C1 segment of cervical spinal cord (tissue), 14 donors: ENCODE data around the gene CFC1.
"Not testable (repeated sequence)": the region's sequence is repeated elsewhere in the genome, so short reads cannot be mapped to it uniquely, and the experiment has no call there.

Experiments
- DNase-seq, 14 donors: peaks; one replicate each; lab custom pipeline; 2025; lab: John Stamatoyannopoulos, UW

Gene CFC1

DNA sequence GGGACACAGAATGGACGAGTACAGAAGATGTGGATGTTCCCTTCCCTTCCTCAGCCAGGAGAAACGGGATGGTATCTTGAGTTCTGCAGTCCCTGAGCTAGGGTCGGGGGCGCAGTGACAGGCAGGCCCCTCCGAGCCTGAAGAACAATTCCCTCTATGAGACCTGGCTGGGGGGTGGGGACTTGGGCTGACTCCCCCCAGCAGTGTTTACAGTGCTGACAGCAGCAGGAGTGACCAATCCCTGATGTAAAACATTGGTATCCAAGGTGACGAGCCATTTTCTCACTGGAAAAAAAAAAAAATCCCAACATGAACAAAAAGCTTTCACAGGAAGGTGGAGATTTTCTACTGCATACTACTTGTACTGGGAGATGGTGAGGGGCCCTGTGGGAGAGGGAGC lies at the start of gene CFC1:
CFC1 (minus strand) TSS at position 183 of the 400 bp plus-strand sequence. CDS start 288 bp downstream, outside the sequence.
- not testable (repeated sequence) for DNase-seq

DNA sequence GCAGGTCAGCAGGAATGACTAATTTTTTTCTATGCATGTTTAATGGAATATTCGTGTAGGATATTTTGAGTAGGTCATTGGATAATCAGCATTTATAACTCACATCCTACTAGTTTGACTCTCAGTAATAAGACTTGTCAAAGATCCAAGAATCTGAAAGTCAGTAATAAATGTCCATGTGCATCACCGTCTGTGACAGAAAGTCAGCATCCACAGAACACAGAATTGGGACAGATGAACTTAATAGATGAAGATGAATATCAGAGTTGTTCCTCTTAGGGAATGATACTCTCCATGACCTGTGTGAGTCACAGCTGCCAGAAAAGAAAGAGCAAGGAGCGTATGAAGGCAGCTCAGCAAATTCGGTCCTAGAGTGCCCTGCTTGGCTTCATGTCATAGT lies 42.3 kb upstream of the CFC1 start:
- DNase-seq: not testable (repeated sequence)

DNA sequence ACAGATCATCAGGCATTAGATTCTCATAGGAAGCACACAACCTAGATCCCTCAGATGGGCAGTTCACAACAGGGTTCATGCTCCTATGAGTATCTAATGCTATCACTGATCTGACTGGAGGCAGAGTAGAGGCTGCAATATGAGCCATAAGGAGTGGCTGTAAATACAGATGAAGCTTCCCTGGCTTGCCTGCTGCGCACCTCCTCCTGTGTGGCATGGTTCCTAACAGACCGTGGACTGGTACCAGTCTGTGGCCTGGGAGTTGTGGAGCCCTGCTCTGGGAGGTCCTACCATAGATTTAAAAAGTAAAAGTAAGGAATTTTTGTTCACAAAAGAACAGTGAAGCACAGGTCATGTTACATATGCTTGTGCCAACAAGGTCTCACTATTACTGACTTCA lies 39.6 kb upstream of the CFC1 start:
- DNase-seq: not testable (repeated sequence)

DNA sequence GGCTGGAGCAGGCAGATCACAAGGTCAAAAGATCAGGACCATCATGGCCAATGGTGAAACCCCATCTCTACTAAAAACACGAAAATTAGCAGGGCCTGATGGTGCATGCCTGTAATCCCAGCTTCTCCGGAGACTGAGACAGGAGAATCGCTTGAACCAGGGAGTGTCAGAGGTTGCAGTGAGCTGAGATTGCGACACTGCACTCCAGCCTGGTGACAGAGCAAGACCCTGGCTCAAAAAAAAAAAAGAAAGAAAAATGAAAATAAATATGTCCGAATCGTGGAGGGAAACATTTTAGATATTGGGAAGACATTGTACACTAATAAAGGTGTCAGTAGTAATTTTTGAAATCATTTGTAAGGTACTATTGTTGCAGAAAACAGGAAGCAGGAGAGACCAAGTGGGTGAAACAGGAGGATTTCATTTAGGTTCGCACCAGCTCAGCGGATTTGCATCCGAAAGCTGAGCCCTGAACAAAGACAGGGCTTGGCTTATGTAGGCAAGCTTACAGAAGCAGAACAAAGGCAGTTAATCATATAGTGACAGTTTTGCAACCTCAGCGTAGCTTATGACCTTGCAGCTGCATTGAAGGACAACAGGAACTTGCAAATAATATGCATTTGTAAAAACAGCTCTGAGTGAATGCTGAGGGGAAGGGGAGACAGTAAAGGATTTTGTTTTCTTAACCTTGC lies 29.6 kb upstream of the CFC1 start:
- not testable (repeated sequence) for DNase-seq

DNA sequence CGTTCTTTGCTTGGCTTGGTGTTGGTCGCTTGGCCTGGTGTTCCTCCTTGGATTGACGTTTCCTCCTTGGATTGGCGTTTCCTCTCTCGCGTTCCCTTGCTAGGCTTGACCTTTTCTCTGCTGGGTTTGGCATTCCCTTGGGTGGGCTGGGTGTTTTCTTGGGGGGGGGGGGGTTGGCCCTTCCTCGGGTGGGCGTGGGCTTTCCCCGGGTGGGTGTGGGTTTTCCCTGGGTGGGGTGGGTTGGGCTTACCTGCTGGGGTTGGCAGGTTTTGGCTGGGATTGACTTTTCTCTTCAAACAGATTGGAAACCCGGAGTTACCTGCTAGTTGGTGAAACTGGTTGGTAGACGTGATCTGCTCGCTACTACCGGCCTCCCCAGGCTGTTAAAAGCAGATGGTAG lies 11.8 kb upstream of the CFC1 start, which contains the start of gene POTEJ:
POTEJ (plus strand) TSS at position 301 of the 400 bp plus-strand sequence; CDS start at position 394, 93 bp downstream.
- not testable (repeated sequence) for DNase-seq

DNA sequence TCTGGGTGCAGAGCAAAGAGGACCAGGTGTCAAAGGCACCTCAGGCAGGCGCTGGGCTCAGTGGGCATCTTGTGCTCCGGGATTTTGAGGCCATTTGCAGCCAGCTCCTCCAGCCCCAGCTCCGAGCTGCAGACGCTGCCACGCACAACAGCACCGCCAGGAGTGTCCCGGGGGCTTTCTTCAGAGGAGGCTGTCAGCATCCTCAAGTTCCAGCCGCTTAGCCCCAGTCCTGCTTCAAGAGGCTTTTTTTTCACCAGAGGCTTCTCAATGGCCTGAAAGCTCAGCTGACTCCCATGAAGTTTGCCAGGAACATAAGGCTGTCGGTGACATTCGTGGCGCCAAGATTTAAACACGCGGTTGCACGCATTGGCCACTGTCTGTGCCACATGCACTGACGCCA lies 11.1 kb upstream of the CFC1 start:
- DNase-seq: not testable (repeated sequence)

DNA sequence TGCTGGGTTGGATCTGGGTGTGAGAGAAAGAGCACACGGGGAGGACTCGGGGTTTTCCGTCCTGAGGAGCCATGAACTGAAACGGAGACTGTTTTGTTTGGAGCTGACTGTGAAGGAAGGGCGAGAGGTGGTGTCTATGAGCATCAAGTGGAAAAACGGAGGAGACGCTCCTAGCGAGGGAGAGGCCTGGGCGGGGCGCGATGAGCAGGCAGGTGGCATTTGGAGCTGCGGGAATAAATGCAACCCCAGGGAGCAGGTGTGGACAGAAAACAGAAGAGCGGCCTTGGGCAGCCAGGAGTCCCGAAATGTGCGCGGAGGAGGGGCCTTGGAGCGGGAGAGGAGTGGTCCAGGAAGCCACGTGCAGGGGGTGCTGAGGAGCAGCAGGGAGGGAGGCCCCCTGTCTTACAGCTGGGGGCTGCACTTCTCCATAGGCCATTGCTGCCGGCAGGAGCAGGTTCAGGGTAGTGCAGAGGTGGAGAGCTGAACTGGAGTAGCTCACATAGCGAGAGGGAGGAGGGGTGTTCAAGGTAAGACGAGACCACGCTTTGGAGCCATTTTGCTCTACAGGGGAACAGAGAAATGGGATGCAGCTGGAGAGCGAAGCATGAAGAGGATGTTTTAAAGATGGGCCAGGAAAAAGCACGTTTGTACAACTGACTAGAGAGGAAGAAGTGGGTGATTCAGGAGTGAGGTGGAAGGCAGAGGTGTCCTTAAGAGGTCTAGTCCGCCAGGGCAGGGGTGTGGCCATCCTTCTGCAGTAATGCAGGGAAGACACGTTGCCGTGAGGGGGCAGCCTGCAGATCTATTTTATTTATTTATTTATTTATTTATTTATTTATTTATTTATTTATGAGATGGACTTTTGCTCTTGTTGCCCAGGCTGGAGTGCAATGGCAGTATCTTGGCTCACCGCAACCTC lies 9.9 kb upstream of the CFC1 start:
- DNase-seq: not testable (repeated sequence)

DNA sequence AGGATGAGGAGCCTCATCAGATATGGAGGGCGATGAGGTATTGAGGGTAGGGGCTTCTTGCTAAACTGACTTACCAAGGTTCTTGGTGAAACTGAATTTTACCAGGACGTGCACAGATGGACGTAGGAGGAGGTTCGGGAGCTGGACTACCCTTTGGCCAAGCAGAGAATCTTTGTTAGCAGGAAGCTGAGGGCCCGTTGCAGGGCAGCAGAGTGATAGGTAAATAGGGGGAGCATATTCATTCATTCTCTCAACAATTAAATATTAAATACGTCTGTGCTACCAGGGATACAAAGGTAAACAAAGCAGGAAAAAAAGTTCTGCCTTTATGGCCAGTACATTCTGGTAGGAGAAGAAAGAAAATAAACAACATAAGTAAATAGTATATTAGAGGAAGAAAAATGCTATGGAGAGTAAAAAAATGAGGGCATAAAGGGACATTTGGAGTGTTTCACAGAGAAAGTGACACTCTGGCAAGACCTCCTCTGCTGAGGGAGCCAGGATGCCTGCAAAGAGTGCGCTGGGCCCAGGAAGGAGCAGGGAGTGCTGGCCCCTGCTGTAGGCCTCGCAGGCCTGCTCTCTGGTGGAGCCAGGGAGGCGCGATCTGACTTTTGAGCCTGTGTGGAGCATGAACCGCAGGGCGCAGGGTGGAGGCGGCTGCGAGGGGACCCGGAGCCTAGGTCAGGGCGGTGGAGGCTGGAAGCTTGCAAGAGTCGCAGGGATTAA lies 9.1 kb upstream of the CFC1 start:
- not testable (repeated sequence) for DNase-seq

DNA sequence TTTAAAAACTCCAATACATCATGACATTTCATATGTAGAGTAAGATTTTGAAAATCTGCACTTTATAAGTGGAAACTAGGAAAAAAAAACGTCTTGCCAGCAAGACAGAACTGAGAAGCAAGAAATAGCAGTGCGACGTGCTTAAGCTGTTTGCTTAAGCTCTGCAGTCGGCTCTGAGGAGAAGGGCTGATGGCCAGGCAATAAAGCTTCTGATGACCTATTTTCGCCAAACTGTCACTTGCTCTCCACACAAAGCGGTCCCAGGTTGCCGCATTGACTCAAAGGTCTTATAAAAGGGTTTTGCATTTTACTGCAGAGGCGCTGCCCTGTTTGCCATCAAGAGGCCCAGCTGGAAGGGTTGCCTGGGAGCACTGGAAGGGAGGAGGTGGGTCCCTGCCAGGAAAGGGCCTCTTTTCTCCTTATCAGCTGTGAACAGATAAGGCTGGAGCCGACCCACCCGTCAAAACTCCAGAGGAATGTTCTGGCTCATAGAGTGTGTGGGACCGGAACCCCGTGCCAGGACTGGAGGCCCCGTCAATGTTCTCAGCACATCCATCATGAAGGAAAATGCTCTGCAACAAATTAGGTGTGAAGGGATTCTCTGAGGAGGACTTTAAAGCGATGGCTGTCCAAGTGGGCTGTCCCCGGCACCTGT lies 2.4 kb upstream of the CFC1 start:
- DNase-seq: not testable (repeated sequence)

DNA sequence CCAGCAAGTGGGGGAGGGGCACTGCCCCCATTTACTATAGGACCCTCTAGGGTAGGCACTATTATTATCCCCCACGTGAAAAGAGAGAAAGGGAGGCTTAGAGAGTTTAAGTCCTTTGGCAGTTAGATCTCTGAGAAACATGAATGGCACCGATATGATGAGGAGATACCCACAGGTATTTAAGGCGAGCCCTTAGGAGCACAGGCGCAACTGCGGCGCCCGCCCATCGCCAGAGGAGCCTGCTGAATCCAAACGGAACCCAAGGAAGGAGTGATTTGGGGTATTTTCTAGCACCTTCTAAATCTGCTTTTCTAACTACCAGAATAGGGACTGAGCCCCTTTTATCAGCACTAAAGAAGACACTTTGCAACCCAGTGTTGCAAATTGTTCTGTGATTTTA lies 551 bp upstream of the CFC1 start:
- DNase-seq: not testable (repeated sequence)

DNA sequence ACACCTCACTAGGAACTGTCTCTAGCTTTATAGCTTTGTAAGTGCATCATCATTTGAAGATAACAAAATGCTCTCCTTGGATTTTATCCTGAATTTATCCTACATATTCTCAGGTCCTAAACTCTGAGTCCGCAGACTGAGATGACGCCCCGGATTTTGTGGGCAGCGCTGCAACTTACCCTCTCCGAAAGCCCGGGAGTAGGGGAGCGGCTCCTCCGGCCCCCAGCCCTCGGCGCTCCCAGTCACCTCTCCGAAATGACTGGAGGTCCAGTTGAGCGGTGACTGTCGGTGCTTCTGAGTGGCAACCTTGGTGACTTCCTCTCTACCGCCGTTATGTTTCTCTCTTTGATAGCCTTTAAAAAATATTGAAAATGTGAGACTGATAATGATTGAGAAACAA lies 912 bp downstream of the CFC1 start:
- DNase-seq: not testable (repeated sequence)

DNA sequence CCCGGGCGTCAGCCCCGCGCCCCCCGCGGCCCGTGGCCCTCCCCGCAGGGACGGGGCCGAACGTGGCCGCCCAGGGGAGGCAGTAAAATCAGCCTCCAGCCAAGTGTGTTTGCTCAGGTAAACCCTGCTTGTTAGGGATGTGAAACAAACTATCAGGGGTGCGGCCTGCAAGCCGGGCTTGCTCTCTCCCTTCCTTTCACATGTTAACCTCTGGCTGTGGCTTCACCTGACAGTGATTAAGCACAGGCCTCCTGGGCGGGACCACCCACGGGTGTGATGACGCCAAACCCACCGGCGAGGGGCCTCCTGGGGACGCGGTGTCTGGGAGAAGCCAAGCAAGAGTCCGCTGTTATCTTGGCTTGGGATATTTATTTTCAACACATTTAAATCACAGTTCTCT lies 1.4 kb downstream of the CFC1 start:
- not testable (repeated sequence) for DNase-seq

DNA sequence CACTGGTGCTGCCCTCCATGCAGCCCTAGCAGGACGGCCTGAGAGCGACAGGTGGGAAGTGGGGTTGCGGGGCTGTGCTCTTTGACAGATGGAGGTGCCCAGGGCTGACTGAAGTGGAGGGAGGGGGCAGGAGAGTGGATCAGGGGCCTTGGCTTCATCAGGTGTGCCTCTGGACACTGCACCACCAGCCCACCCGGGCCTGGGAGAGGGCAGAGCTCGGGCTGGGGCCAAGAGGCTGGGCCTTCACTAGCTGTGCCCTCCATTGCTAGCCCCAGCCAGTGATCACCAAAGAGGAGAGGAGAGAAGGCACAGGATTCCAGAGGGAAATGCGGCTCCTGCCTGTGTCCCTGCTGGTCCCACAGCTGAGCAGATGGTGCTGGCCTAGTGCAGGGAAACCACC lies 2.6 kb downstream of the CFC1 start:
- DNase-seq: not testable (repeated sequence)

DNA sequence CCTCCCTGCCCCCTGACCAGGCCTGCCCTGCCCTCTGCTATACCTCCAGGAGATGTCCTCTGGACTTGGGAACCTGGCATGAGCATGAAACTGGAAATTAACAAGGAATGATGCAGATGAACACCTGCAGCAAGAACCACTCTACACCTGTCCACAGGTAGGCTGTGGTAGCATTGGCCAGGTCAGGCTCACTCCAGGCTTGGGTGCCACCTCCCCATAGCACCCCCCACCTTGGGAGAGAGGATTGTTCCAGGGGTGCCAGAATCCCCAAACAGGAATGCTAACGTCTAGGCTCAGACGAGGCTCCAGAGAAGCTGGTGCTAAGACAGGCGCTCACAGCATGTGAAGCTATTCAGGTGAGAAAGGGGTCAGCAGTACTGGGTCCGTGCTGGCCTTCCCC lies 5.4 kb downstream of the CFC1 start:
- not testable (repeated sequence) for DNase-seq

DNA sequence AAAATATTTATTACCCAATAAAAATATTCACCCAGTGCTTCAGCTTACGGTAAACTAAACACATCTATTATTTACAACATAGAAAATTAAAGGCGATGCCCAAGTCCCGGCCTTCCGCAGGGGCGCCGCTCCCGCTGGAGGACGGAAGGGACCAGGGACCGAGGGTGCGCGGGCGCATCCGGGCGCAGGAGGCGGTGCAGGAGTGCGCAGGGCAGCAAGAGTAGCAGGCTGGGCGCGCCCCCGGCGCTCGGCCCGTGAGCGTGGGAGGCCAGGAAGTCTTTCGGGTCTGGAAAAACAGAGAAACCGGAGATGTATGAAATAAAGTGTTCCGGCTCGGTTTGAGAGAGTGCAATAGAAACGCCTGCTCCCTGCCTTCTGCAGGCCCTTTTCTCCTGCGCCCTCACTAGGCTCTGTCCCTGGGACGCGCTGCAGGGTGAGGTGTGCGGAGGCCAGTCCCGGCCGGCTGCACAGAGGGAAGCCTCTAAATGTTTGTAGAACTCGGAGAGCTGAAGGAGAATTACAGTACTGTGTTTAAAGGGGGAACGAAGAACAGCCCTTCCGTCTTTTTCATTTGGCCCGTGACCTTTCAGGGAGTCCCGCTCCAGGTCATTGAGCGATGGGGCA lies 6.5 kb downstream of the CFC1 start:
- DNase-seq: not testable (repeated sequence)

DNA sequence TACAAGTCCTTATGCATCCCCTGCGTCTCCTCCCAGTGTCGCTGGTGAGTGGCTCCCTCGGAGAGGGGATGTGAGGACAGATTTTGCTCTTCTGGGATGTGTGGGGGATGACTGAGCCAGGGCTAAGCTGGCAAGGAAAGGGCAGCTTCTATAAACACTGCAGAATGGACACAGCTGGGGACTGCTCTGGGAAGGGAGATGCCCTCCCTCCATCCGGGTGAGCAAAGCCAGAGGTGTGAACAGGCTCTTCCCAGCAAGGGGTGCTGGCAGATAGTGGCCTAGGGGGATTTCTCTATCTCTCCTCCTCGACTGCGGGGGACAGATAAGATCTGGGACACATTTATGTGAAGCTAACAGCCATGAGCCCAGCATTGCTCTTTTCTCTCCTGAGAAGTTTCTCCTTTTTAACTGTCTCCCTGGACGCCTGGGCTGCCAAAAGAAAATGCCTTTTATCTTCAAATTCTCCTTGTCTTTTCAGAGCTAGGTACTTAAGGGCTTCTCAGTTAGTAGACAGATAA lies 8.5 kb downstream of the CFC1 start:
- not testable (repeated sequence) for DNase-seq

DNA sequence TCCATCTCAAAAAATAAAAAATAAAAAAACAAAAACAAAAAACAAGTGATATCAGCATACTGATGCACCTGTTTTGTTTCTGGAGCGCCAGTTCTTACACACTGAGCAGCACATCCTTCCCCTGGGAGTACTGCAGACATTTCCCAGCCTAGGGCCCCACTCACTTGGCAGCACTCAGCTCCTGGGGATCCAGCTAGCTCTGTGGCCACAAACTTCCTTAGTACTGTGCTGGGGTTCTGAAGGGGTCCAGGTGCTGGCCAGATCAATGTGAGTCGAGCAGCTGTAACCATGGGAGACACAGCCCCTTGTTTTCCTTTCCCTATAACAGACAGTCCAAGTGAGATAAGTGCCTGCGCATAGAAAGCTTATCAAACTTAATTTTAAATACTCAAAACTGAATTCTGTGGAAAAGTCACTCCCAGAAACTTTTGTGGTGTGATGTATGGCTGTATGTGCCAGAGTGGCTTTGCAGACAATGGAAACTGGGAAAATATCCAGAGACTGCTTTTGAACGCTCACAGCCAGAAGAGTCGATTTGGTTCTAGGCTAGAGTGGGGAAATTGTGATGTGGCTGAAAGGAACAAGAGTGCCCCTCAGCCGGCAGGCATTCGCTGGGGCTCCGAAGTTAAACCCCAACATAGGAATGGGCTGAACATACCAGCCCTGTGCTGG lies 9.1 kb downstream of the CFC1 start:
- not testable (repeated sequence) for DNase-seq

DNA sequence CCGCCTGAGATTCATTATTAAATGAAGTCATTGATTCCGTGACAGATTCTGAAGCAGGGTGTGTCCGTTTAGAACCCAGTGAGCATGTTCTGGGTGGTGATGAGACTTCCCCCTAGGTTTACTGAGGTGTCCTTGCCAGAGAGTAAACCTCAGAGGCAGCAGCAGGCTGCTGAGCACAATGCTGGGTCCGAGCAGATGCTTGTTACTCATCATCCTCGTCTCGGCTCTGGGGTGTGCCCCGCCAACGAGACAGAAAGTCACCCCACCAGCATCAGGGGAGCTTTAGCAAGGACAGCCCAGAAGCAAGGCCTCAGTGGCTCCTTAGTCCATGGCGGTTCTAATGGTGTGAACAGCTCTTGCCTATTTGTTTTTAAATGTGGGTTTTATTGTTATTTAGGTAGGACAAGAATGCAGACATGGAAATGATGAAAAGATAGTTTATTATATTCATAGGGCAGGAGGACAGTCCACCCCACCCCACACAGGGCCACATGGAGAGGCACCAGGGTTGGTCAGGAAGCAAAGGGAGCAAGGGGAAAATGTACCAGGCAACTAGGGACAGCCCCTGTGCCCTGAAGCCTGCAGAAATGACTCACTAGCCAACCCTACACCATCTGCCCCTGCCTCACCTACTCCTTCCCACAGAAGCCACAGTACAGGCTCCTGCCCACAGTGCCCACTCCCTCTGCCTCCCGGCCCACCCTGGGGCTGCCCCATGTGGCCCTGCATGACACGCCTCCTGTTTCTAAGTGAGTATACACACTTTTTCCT lies 10.5 kb downstream of the CFC1 start:
- not testable (repeated sequence) for DNase-seq

DNA sequence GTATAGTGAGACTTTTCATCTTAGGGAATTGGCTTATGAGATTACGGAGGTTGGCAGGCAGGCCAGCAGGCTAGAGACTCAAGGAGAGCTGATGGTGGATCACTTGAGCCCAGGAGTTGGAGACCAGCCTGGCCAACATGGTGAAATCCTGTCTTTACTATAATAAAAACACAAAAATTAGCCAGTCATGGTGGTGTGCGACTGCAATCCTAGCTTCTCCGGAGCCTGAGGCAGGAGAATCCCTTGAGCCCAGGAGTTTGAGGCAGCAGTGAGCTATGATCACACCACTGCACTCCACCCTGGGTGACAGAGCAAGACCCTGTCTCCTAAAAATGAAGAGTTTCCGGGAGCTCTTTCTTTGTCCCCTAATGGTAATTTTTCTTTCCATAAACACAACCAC lies 14.6 kb downstream of the CFC1 start:
- DNase-seq: not testable (repeated sequence)
